Choroid plexus epithelial cell (primary cell): ENCODE results near the gene MRAS.

Source experiments
- DNase-seq: peaks from one replicate; pipeline ENCODE4 v3.0.0-alpha.2; 2010; ENCODE audit warnings: low read depth
- H3K4me3 ChIP-seq: 2 replicates; pipeline ENCODE4 v1.5.1; 2011; ENCODE audit warnings: low read depth, mild to moderate bottlenecking, control low read depth, low read length, moderate library complexity
- TF ChIP-seq, protein P1 (sequence below): conservative IDR thresholded peaks from 2 replicates; pipeline ENCODE4 v1.5.1; 2011; ENCODE audit warnings: low read depth, mild to moderate bottlenecking, control low read depth, inconsistent platforms, low read length, moderate library complexity

Gene MRAS

DNA sequence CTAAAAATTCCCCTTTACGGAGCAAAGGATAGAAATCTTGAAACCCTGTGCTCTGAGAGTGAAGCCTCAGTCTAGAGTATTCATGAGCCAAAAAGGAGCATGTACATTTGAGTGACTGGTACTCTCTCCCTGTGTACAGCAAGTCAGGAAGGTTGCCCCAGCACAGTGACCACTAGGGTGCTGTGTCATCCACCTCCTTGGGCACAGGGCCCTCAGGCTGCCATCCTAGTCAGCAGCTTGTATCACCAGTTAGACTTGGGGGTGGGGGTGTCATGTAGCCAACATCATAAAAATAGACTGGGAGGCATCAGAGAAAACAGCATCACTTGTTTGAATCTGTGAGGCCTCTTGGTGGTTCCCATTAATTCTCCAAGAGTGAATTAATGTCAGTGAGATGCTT is 30.7 kb upstream of the MRAS start:
- DNase-seq = no peak
- TF ChIP-seq, protein P1, sequence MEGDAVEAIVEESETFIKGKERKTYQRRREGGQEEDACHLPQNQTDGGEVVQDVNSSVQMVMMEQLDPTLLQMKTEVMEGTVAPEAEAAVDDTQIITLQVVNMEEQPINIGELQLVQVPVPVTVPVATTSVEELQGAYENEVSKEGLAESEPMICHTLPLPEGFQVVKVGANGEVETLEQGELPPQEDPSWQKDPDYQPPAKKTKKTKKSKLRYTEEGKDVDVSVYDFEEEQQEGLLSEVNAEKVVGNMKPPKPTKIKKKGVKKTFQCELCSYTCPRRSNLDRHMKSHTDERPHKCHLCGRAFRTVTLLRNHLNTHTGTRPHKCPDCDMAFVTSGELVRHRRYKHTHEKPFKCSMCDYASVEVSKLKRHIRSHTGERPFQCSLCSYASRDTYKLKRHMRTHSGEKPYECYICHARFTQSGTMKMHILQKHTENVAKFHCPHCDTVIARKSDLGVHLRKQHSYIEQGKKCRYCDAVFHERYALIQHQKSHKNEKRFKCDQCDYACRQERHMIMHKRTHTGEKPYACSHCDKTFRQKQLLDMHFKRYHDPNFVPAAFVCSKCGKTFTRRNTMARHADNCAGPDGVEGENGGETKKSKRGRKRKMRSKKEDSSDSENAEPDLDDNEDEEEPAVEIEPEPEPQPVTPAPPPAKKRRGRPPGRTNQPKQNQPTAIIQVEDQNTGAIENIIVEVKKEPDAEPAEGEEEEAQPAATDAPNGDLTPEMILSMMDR = no peak
- H3K4me3 ChIP-seq = no peak overlapping the region

DNA sequence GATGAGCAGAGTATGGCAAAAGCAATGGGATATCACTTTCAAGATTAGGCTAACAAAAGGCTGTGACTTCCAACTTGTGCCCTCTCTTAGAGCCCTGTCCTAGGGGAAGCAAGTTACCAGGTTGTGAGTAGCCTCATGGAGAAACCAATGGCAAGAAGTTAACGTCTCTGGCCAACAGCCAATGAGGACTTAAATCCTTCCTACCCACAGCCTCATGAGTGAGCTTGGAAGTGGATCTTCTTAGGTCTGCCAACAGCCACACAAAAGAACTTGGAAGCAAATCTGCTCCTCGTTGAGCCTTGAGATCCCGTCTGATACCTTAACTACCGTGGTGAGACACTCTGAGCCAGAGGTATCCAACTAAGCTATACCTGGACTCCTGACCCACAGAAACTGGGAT is 24.4 kb upstream of the MRAS start:
- DNase-seq = no peak
- TF ChIP-seq, protein P1 = no peak
- H3K4me3 ChIP-seq = no peak overlapping the region

DNA sequence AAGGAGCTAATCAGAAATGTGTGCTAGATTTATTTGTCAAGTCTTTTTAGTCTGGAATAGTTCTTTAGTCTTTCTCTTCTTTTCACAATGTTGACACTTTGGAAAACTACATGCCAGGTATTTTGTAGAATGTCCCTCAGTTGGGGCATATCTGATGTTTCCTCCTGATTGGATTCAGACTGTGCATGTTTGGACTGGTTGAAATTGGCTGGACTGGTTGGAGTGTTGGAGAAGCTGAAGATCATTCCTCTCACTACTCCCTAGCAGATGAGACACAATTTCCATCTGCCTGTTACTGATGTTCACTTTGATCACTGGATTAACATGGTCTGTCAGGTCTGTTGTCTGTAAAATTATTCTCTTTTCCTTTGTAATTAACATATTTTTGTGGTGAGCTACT is 22.4 kb upstream of the MRAS start:
- no peak for DNase-seq
- no peak overlapping the region for H3K4me3 ChIP-seq
- TF ChIP-seq, protein P1 = no peak

DNA sequence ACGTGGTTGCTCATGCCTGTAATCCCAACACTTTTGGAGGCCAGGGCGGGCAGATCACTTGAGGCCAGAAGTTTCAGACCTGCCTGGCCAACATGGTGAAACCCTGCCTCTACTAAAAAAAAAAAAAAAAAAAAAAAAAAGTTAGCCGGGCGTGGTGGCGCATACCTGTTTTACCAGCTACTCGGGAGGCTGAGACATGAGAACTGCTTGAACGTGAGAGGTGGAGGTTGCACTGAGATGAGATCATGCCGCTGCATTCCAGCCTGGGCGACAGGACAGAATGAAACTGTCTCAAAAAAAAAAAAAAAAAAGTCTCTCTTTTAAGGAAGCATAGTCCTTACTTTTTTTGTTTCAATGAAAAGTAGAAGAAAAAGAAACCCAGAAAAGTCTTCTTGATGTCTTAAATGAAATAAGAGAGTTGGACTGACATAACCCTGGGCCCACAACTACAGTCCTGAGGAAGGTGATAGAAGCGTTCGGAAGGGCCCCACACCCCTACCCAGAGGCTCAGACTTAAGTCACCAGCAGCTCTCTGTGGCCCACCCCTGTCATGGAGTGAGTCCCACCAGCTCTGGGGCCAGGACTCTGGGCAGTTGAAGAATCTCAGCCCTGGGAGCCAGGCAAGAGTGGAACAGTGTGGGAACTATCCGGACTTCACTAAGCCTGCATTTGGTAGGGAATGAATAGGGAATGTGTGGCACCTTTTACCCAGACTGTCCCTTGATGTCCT is 21.3 kb upstream of the MRAS start:
- DNase-seq = no peak
- TF ChIP-seq, protein P1 = no peak
- no peak overlapping the region for H3K4me3 ChIP-seq

DNA sequence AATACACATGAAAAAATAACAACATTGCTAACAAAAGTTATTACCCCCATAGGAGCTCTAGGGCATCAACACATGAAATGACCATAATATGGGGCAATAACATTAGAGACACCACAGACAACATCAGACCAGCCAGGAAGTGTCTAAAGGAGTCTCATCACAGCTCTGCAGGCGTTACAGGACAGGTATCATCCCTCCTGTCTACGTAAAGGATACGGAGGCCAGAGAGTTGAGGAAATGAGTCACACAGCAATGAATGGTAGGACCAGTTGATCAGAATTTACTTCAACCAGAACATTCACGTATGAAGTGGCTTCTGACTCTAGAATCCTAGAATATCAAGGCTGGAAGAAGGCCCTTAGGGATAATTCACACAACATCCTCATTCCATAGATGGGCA is 20.5 kb upstream of the MRAS start:
- TF ChIP-seq, protein P1 = no peak
- H3K4me3 ChIP-seq = no peak overlapping the region
- DNase-seq = peak; percentile 9

DNA sequence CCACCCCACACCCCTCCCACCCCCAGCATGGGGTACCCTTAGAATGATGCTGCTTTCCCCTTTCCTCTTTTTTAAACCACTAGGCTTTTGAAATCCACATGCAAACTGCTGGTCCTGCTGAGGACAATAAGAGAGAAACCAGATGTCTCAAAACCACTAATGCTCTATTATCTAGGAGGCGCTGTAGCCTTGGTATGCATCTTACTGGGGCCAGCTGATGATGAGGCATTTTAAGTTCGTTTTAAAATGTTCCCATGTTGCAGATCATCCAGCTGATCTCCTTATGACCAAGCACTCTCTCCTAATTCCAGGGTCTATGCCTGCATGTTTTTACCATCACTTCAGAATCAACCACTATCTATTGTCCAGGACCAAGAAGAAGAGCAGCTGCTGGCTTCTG is 20.0 kb upstream of the MRAS start:
- DNase-seq = peak; percentile 65
- no peak overlapping the region for H3K4me3 ChIP-seq
- TF ChIP-seq, protein P1 = peak; percentile 43
